PC-3 (cell line): Measurements from ENCODE around the gene WIZ. TPM values are rescaled to one million over a fixed set of nuclear protein-coding genes. Genes with fewer than 3 reads are reported as not detected.
A peak's percentile ranks its signal among the peaks of the same experiment; 100 is the strongest.

ENCODE experiments used
- ATAC-seq: fragments of 200-7000 bp; cut with Tn5 transposase; 2 replicates; pipeline ENCODE4 v1.9.1; 2020; ENCODE audit warnings: mild to moderate bottlenecking, moderate library complexity
- Bru-seq: library from RNA; stranded (reverse); fragments of 400-500 nt; gene quantifications from one replicate; lab custom pipeline; 2021; lab: Mats Ljungman, UMichigan
- BruChase-seq, 2 experiments: library from RNA; stranded (reverse); fragments of 400-500 nt; gene quantifications; one replicate each; lab custom pipeline; 2021; lab: Mats Ljungman, UMichigan
- BruUV-seq: library from RNA; stranded (reverse); fragments of 400-500 nt; replicated peaks from 2 replicates; lab custom pipeline; 2021; lab: Mats Ljungman, UMichigan
- CTCF ChIA-PET: fragments of 300-600 bp; sonication (Branson Sonifier 250); formaldehyde crosslinking; loops from one replicate; lab custom pipeline; 2022; ENCODE audit warnings: antibody characterized with exemption; lab: Charles Lee
- POLR2A ChIA-PET: fragments of 300-600 bp; sonication (Branson Sonifier 250); formaldehyde crosslinking; loops from one replicate; lab custom pipeline; 2022; ENCODE audit warnings: antibody characterized with exemption; ENCODE audit not compliant: unreplicated experiment; lab: Charles Lee
- DNase-seq: peaks from one replicate; pipeline ENCODE4 v3.0.0-alpha.2; 2015
- H2AFZ ChIP-seq: fragments of 300-600 bp; sonication (generic); 2 replicates; pipeline ENCODE4 v1.6.0; 2016; ENCODE audit warnings: antibody characterized with exemption, low read length
- H3F3A ChIP-seq: fragments of 300-600 bp; sonication (generic); one replicate; pipeline ENCODE4 v1.6.0; 2017; ENCODE audit warnings: antibody characterized with exemption, low read length, control low read depth, mild to moderate bottlenecking; ENCODE audit not compliant: unreplicated experiment
- H3K27ac ChIP-seq: fragments of 300-600 bp; sonication (generic); 2 replicates; pipeline ENCODE4 v1.5.1; 2016; ENCODE audit warnings: mild to moderate bottlenecking, low read length
- H3K27me3 ChIP-seq: fragments of 300-600 bp; sonication (generic); 2 replicates; pipeline ENCODE4 v1.6.1; 2016; ENCODE audit warnings: low read length, mixed read lengths
- H3K36me3 ChIP-seq: fragments of 300-600 bp; sonication (generic); 2 replicates; pipeline ENCODE4 v1.6.1; 2016; ENCODE audit warnings: low read depth, mixed run types, low read length, mixed read lengths
- H3K4me1 ChIP-seq: fragments of 300-600 bp; sonication (generic); 2 replicates; pipeline ENCODE4 v1.5.1; 2016; ENCODE audit warnings: low read length; ENCODE audit not compliant: insufficient read depth
- H3K4me2 ChIP-seq: fragments of 300-600 bp; sonication (generic); 2 replicates; pipeline ENCODE4 v1.6.0; 2016; ENCODE audit warnings: low read length
- H3K4me3 ChIP-seq: fragments of 300-600 bp; sonication (generic); 2 replicates; pipeline ENCODE4 v1.5.1; 2016; ENCODE audit warnings: mild to moderate bottlenecking, low read length, mixed read lengths
- H3K79me2 ChIP-seq: fragments of 300-600 bp; sonication (generic); 2 replicates; pipeline ENCODE4 v1.6.1; 2017; ENCODE audit warnings: low read length, mixed read lengths
- H3K9ac ChIP-seq: fragments of 300-600 bp; sonication (generic); 2 replicates; pipeline ENCODE4 v1.6.0; 2016; ENCODE audit warnings: mild to moderate bottlenecking, low read length
- H3K9me2 ChIP-seq: fragments of 300-600 bp; sonication (generic); replicated peaks from 2 replicates; pipeline ENCODE4 v1.6.1; 2016; ENCODE audit warnings: mixed run types, low read length, mixed read lengths
- H3K9me3 ChIP-seq: fragments of 300-600 bp; sonication (generic); 2 replicates; pipeline ENCODE4 v1.6.1; 2016; ENCODE audit warnings: low read length, mixed read lengths
- H4K20me1 ChIP-seq: fragments of 300-600 bp; sonication (generic); 2 replicates; pipeline ENCODE4 v1.6.1; 2016; ENCODE audit warnings: low read length, mixed read lengths
- CTCF ChIP-seq: fragments of 300-600 bp; sonication (generic); conservative IDR thresholded peaks from 2 replicates; pipeline ENCODE4 v1.5.1; 2017; ENCODE audit warnings: antibody characterized with exemption, low read depth, mild to moderate bottlenecking, low read length
- EZH2 ChIP-seq: fragments of 300-600 bp; sonication (generic); IDR thresholded peaks from one replicate; pipeline ENCODE4 v1.6.1; 2017; ENCODE audit warnings: antibody characterized with exemption, mild to moderate bottlenecking, low read length; ENCODE audit not compliant: unreplicated experiment
- EZH2phosphoT487 ChIP-seq: fragments of 300-600 bp; sonication (generic); IDR thresholded peaks from 2 replicates; pipeline ENCODE4 v1.6.1; 2018; ENCODE audit warnings: mild to moderate bottlenecking, antibody characterized with exemption, low read length, borderline replicate concordance
- intact Hi-C: fragments of 100-400 bp; cut with micrococcal nuclease; formaldehyde crosslinking; loops from 2 replicates; pipeline ENCODE4 v1.9.0; 2023
- long read RNA-seq: library from polyadenylated mRNA; unstranded; transcript quantifications from one replicate; pipeline ENCODE4 v2.0.0, GENCODE V29; 2021; ENCODE audit not compliant: unreplicated experiment
- total RNA-seq: library from RNA; depleted of rRNA; stranded (reverse); fragments of >200 nt; gene quantifications from 2 replicates; pipeline ENCODE4 v1.2.3, GENCODE V29; 2014; rRNA removed

WIZ gene
- 30.9 and 35.1 TPM in 2 replicates for total RNA-seq
- Bru-seq, nascent RNA = percentile 60 among the genes with signal in this experiment
- BruChase-seq, experiment 1, labeled RNA remaining after a 6-hour chase = percentile 80 among the genes with signal in this experiment
- percentile 70 among the genes with signal in this experiment for BruChase-seq, experiment 2, labeled RNA remaining after a 2-hour chase
- long read RNA-seq, partial matches to known transcripts = 82 of 93 reads
- long read RNA-seq, other reads (novel, unspliced or antisense) = 10 of 93 reads

DNA sequence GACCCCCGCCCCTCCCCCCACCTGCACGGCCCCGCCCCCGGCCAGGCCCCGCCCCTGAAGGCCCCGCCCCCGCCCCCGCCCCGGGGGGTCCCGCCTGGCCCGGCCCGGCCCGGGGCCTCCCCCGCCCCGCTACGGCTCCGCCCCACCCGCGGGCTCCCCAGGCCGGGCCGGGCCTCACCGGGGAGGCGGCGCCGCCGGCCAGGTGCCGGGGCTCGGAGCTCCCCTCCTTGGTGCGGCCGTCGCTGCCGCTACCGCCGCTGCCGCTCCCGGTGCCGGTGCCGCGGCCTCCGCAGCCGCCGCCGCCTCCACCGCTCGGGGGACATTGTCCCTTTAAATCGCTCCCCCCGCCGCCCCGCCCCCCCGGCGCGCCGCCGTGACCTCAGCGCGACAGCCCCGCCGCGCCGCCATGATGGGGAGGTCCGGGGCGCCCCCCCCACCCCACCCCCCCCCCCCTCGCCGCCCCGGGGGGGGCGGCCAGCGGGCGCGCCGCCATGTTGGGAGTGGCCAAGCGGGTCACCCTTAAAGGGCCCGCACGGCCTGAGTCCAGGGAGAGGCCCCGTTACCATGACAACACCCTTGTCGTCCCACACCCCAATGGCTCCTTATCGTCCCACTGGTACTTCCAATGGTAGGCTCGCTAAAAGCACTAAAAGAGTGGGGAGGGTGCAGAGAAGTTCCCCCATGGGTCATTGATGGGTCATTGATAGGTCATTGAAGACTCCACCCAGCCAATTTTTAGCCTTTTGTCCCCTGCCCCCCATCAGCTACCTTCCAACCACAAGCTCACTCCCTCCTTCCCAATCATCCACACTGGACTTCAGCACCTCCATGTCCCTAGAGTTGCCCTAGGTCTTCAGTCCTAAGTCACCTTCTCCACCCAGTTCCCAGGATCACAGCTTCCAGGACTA lies at the start of gene WIZ:
Gene WIZ (minus strand): TSS at position 337 of the 908 bp plus-strand sequence. CDS start 1,649 bp downstream, outside the sequence.
- no peak within 1 kb of the TSS for H3K9ac ChIP-seq

GRCh38 chr19:15498910-15499309 lies 49.2 kb upstream of the WIZ start:
- Histone ChIP-seq H3K4me3 (no peak overlapping the region), H4K20me1 (no peaks in the 10 kb centered on the region), H3K9me3 (no peaks in the 10 kb centered on the region), H3K27ac (no peak overlapping the region), H3K27me3 (no peaks in the 10 kb centered on the region), H3K4me1 (no peaks in the 10 kb centered on the region), H3K9ac (no peak overlapping the region), H2AFZ (no peak overlapping the region), H3K79me2 (no peaks in the 10 kb centered on the region), H3F3A (no peaks in the 10 kb centered on the region), H3K36me3 (no peaks in the 10 kb centered on the region), H3K9me2 (no peaks in the 10 kb centered on the region), H3K4me2 (no peak overlapping the region)
- POLR2A ChIA-PET = no interaction called here
- intact Hi-C loops = no loop called here
- no peak for TF ChIP-seq EZH2
- no peak for TF ChIP-seq CTCF
- ATAC-seq = no peak
- no TSS peak for BruUV-seq
- no peak for DNase-seq
- CTCF ChIA-PET = no interaction called here

More for the DNA sequence above, at the start of gene WIZ:
- H3K27ac ChIP-seq = no peak within 1 kb of the TSS
- H3K79me2 ChIP-seq = no peaks in the 10 kb centered on the region
- peak within 1 kb of the TSS; percentile 75 for H2AFZ ChIP-seq
- DNase-seq (peak; percentile 72), ATAC-seq (peak; percentile 34)
- no peaks in the 10 kb centered on the region for H3K27me3 ChIP-seq
- no peaks in the 10 kb centered on the region for H4K20me1 ChIP-seq
- H3K4me1 ChIP-seq = peaks cover 15% of the 10 kb centered on the region; the same call in 1 of the 2 replicates
- CTCF ChIA-PET = no interaction called here
- intact Hi-C loops = loop anchor here (2.0 to 10.0 kb wide), 2 partner anchors 17 to 105 kb away; no protein-coding TSS in a partner anchor
- POLR2A ChIA-PET = no interaction called here
- no peak for TF ChIP-seq EZH2
- no peak for TF ChIP-seq EZH2phosphoT487
- no peak for TF ChIP-seq CTCF
- H3F3A ChIP-seq = no peaks in the 10 kb centered on the region
- 0 out of 2 replicates have a peak, but pooled peaks cover 4% of the 10 kb centered on the region for H3K9me2 ChIP-seq
- no peaks in the 10 kb centered on the region for H3K9me3 ChIP-seq
- peak within 1 kb of the TSS; percentile 57 for H3K4me3 ChIP-seq
- no peaks in the 10 kb centered on the region for H3K36me3 ChIP-seq
- H3K4me2 ChIP-seq = peak within 1 kb of the TSS; percentile 82
- no TSS peak for BruUV-seq
